Pancreas (tissue), 10 donors: Measurements from ENCODE around the gene SORCS2. TPM values are rescaled to one million over a fixed set of nuclear protein-coding genes. Genes with fewer than 3 reads are reported as not detected.

Source experiments
- ATAC-seq, 4 donors: fragments of 200-7000 bp; cut with Tn5 transposase; one replicate each; pipeline versions ENCODE4 v1.8.0 to v1.9.1; 2020; ENCODE audit warnings: mild to moderate bottlenecking in 4 of 4, moderate library complexity in 4 of 4
- DNase-seq, 6 donors: peaks; one replicate each; pipeline ENCODE4 v3.0.0-alpha.2; 2020
- FAIRE-seq: peaks from 2 replicates; lab custom pipeline; 2012; peaks lifted over from hg19 to GRCh38; lab: Jason Lieb, UNC
- H3K27ac ChIP-seq, 4 donors: fragments of 200-600 bp; sonication (generic); 1 replicate in 3 of 4; 2 replicates in 1 of 4; pipeline versions ENCODE4 v1.5.0 to v1.8.0; 2020
- H3K27me3 ChIP-seq, 4 donors: fragments of 200-600 bp; one replicate each; pipeline ENCODE4 v1.8.0; 2021
- H3K36me3 ChIP-seq, 3 donors: fragments of 200-600 bp; sonication (generic) in 1 of 3; one replicate each; pipeline versions ENCODE4 v1.5.0 to v1.8.0; 2020 to 2021
- H3K4me1 ChIP-seq, 3 donors: fragments of 200-600 bp; one replicate each; pipeline ENCODE4 v1.8.0; 2021
- H3K4me3 ChIP-seq, 4 donors: fragments of 200-600 bp; sonication (generic) in 2 of 4; one replicate each; pipeline versions ENCODE4 v1.5.0 to v1.8.0; 2020 to 2021
- H3K9me3 ChIP-seq, 4 donors: fragments of 200-600 bp; one replicate each; pipeline ENCODE4 v1.8.0; 2021
- CTCF ChIP-seq, 4 donors: fragments of 200-600 bp; sonication (generic) in 3 of 4; IDR thresholded peaks; one replicate each; pipeline versions ENCODE4 v1.5.0 to v1.8.0; 2021; ENCODE audit warnings: antibody characterized with exemption in 4 of 4
- WGBS, 2 donors: extraction: QIAGEN DNeasy Blood & Tissue Kit; methylation state at CpG; one replicate each; pipeline ENCODE4 v1.1.7; 2013; 5-methylcytosine and 5-hydroxymethylcytosine counted together
- intact Hi-C, 3 donors: fragments of 100-400 bp; cut with DNase I; formaldehyde crosslinking; loops; one replicate each; pipeline versions ENCODE4 v1.11.1 to v1.14.2; 2022
- polyA plus RNA-seq, 2 donors: library from polyadenylated mRNA; stranded (reverse); fragments of 200-250 nt; gene quantifications; one replicate each; pipeline ENCODE4 v1.2.3, GENCODE V29; 2013
- total RNA-seq, 6 donors: library from RNA; stranded (reverse); fragmentation: NEBNext Ultra II Directional in 4 of 6; extraction: Animal tissue kit (Norgen Biotek cat#: 25700) in 4 of 6; gene quantifications; one replicate each; pipeline versions ENCODE4 v1.2.1 to v1.2.4, GENCODE V29; 2021 to 2023
- donor health status: healthy with polysubstance abuse.
- donor health status: DM: no; HTN: no; CAD: no; lungs with moderate emphysema.
- donor health status: DM: no; HTN: no; CAD: no.
- donor health status: control.
- donor health status: control.
- donor health status: Bipolar disorder and iron deficiency.
- donor health status: DM: yes; HTN: yes; CAD: no.
- donor health status: DM: no; HTN: no; CAD: no.
- donor health status: DM: no; HTN: no; CAD: no.
- donor health status: DM: yes; HTN: yes; CAD: no.

The SORCS2 gene
- total and polyA plus RNA-seq, 8 donors = 0.14 to 1.7 (median 0.42) TPM

- H3K36me3 ChIP-seq = no peaks in the 10 kb centered on the region
- H3K27me3 ChIP-seq = no peaks in the 10 kb centered on the region
- no peak overlapping the region for H3K27ac ChIP-seq
- WGBS, 2 donors = 79 to 88% methylated on average over 20 of the region's 20 CpGs
- H3K9me3 ChIP-seq = no peaks in the 10 kb centered on the region
- FAIRE-seq = no peak
- DNase-seq = peak in 2 of 6 donors; percentile 9 to 55
- no peak for ATAC-seq
- no peak for TF ChIP-seq CTCF (IDR thresholded peaks at IDR 0.05)
- H3K4me3 ChIP-seq = no peak overlapping the region
- H3K4me1 ChIP-seq = no peaks in the 10 kb centered on the region
- intact Hi-C loops = no loop called here
Observed at GRCh38 chr4:7746351-7747061, 554.2 kb downstream of the SORCS2 start.

GRCh38 chr4:7747062-7747385, 554.7 kb downstream of the SORCS2 start:
- peak in 3 of 4 donors; percentile 32 to 75 (median 57) for ATAC-seq
- H3K4me1 ChIP-seq = no peaks in the 10 kb centered on the region
- H3K27ac ChIP-seq = no peak overlapping the region
- intact Hi-C loops = no loop called here
- DNase-seq = peak in 1 of 6 donors; percentile 40
- no peak for FAIRE-seq
- TF ChIP-seq CTCF (IDR thresholded peaks at IDR 0.05) = no peak
- H3K27me3 ChIP-seq = no peaks in the 10 kb centered on the region
- WGBS, 2 donors = 83 to 85% methylated on average over 7 of the region's 7 CpGs
- no peaks in the 10 kb centered on the region for H3K36me3 ChIP-seq
- H3K9me3 ChIP-seq = no peaks in the 10 kb centered on the region
- no peak overlapping the region for H3K4me3 ChIP-seq

- WGBS, 2 donors = 85 to 88% methylated on average over 11 of the region's 11 CpGs
- no peaks in the 10 kb centered on the region for H3K4me1 ChIP-seq
- H3K4me3 ChIP-seq = no peak overlapping the region
- no peaks in the 10 kb centered on the region for H3K9me3 ChIP-seq
- ATAC-seq (no peak), FAIRE-seq (no peak), DNase-seq (peak in 2 of 6 donors; percentile 5 to 38)
- intact Hi-C loops = no loop called here
- no peak overlapping the region for H3K27ac ChIP-seq
- H3K27me3 ChIP-seq = no peaks in the 10 kb centered on the region
- TF ChIP-seq CTCF (IDR thresholded peaks at IDR 0.05) = no peak
- no peaks in the 10 kb centered on the region for H3K36me3 ChIP-seq
Observed at GRCh38 chr4:7747566-7747965, 555.2 kb downstream of the SORCS2 start.

GRCh38 chr4:7750523-7750922, 558.2 kb downstream of the SORCS2 start:
- ATAC-seq = no peak
- no peak for TF ChIP-seq CTCF (IDR thresholded peaks at IDR 0.05)
- FAIRE-seq = no peak
- Histone ChIP-seq H3K4me1 (no peaks in the 10 kb centered on the region), H3K27me3 (no peaks in the 10 kb centered on the region), H3K4me3 (no peak overlapping the region), H3K9me3 (no peaks in the 10 kb centered on the region), H3K27ac (no peak overlapping the region), H3K36me3 (no peaks in the 10 kb centered on the region)
- intact Hi-C loops = no loop called here
- WGBS, 2 donors = 61 to 72% methylated on average over 6 of the region's 6 CpGs
- peak in 2 of 6 donors; percentile 1 to 10 for DNase-seq

- Histone ChIP-seq H3K4me3 (no peak overlapping the region), H3K4me1 (no peaks in the 10 kb centered on the region), H3K36me3 (no peaks in the 10 kb centered on the region), H3K9me3 (no peaks in the 10 kb centered on the region), H3K27ac (no peak overlapping the region), H3K27me3 (no peaks in the 10 kb centered on the region)
- DNase-seq = no peak
- ATAC-seq = no peak
- no peak for FAIRE-seq
- intact Hi-C loops = no loop called here
- TF ChIP-seq CTCF (IDR thresholded peaks at IDR 0.05) = no peak
Observed at GRCh38 chr4:7750972-7751371, 558.6 kb downstream of the SORCS2 start.
